NCI-H2107 (cell line): ENCODE data around the gene NME8.

ENCODE experiments used
- DNase-seq: peaks from one replicate; lab custom pipeline; 2025; lab: John Stamatoyannopoulos, UW

The NME8 gene

DNA sequence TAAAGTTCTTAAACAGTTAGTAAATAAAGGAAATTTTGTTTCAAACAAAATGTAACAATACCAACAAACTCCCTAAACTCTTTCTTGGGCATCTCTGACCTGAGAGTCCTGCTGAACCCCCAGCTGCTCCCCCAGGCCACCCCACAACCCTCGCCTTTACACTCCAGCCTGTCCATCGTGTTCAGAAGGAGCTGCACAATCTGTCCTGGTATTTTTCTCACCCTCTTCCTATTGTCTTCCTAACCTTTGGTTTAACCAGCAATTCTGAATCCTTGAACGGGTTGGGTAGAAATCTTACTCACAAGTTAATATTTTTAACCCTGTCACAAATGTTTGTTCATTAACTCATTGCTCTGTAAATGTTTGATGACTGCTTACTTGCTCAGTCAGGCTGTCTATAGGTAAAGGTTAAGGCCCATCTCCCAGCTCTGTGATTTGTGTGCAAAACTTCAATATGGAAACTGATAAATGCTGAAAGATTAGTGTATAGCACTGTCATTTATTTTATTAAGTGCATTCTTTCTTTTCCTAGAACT is 51.4 kb downstream of the NME8 start:
- DNase-seq: no peak

DNA sequence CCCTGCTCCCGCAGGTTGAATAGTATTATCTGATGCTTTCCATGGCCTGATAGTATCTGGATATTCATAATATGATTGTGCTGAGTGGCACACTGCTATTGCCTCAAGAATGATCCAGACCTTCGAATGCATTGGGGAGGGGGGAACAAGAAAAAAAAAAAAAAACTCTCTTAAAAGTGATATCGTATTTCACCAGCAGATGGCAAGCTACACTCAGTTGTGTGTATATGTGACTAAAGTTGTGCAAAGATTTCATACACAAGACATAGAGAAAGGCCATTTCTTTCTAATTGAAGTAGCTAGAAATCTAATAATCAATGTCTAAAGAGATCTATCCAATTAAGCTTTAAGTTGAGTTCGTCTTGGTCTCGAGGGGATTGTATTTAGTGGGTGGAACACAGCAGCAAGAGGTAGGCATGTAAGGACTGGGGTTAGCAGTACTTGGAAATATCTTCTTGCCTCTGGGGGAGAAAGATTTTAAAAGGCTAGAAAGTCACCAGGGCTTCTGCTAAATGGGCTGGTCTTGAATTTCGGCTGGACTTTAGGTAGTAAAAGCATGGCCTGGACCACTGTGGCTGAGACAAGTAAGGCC is 52.9 kb downstream of the NME8 start:
- DNase-seq: no peak

DNA sequence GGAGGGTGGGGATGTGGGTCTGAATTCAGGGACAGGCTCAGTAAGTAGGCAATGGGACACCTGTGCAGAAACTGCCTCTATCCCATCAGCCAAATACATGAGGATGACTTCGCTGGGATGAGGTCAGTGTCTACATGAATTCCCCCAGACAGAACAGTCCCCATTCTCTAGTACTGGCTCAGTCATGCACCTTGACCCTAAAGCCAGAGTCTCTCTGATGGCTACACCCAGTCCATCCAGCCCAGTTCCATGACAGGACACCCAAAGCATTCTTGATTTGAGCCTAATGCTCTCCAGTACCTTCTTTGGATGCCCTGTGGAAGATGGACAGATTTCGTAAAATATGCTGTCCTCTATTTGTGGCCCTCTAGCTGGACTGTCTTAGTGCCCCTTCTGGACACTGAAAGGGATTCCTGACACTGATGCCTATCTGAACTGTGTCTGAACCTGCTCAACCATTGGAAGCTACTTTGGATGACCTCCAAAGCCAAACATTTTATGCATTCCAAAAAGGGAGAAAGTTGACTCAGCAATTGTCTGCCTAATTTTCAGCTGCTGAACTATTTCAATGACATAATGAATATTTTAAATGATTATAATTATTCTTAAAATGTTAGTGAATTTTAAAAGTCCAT is 53.6 kb downstream of the NME8 start:
- no peak for DNase-seq

GRCh38 chr7:37908221-37908788 is 59.9 kb downstream of the NME8 start:
- DNase-seq: no peak

DNA sequence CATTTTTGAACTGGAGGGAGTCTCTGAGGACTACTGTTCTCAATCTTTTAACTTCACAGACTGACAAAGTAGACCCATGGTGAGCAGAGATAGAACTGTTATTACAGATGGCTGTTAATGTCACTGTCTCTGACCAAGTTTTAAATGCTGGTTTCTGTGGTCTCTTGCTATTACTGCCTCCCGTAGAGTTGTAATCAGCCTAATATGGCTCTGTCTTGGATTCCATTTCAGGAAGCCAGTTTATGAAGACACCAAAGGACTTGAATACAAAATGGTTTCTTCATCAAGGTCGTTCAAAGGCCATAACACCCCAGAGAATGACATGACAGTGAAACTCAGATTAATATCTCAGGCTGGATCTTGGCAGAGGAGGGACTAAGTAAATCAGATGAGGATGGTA is 64.4 kb downstream of the NME8 start:
- no peak for DNase-seq

- no peak for DNase-seq
Observed at GRCh38 chr7:37915438-37915837, 67.0 kb downstream of the NME8 start.

DNA sequence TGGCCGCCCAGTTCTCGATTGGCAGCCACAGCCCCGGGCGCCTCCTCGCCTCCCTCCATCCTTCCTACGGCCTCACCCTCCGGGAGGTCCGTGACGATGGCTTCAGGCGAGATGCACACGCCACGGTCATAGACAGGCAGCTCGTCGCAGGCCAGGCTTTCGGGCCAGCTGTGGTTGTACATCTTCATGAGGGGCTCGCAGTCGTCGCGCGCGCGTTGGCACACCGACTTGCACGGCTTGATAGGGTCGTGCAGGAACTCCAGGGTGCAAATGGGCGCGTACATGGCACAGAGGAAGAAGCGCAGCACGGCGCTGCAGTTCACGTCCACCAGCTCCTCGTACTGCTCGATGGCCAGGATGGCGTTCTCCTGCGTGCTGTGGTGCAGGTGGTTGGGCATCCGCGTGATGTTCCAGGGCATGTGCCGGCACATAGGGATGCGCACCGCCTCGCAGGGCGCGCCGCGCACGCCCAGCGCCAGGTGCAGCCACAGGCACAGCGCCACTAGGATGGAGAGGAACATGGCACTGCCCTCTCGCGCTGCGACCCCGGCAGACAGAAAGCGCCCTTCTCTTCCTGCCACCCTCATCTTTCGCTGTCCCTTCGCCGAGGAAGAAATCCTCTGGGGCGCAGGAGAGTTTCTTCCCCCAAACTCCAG is 67.7 kb downstream of the NME8 start:
- no peak for DNase-seq

DNA sequence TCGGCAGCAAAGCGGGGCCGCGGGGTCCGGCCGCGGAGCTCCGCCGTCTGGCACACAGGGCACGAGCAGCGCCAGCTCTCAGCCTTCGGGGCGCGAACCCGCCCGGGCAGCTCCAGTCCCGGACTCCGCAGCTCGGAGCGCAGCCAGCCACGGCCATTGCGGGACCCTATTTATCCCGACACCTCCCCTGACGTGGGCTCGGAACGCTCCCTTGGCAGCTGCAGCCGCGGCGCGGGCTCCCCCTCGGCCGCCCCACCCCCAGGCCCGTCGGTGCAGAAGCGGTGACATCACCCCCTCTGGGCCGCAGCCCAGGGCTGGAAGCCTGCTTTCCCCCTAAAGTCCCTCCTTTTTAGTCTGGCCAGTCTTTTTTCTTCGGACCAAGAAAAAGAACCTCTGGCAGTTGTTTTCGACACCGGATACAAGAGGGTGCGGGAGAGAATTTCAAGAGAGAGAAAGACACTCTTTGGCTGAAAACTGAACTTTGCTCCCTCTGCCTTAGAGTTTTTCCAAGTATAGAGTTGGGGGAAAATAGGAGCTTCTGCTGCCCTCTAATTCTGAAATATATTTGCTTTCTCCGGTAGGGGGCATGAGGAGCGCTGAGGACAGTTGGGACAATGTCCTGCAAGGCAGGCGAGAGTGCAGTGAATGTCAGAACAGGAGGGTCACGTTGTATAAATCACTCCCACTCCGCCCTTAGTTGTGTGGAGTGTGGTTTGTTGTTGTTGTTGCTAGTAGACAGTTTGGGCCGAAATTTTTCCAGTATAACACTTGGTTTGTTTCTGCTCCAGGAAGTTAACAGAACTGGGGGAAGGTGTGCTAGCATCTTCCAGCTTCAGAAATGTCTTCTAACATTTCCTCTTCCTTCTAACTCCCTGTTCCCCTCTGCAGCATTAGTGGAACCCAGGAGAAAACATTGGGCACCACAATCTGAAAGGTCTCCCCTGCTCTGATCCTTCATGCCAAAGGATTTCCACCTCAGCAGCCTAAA is 68.6 kb downstream of the NME8 start, which contains the start of gene SFRP4:
Gene SFRP4 (minus strand): TSS at position 145 of the 988 bp plus-strand sequence. CDS start 280 bp downstream, outside the sequence.
- DNase-seq: no peak

DNA sequence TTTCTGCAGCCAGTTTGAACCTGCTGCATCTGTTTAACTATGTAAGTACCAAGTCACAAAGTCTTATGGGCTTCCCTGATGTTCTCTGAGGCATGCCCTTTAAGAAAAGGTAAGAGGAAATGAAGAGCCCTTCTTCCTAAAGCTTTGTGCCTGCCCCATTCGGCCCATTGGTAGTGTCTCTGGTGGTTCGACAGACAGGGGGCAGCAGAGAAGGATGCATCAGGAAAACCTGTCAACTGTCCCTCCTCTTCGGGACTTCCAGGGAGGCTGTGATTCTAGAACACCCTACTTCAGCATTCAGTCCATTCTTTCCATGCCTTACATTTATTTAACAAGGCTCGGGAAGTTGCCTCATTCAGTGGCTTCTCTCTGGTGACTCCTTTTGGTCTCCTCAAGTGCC is 70.1 kb downstream of the NME8 start:
- no peak for DNase-seq

DNA sequence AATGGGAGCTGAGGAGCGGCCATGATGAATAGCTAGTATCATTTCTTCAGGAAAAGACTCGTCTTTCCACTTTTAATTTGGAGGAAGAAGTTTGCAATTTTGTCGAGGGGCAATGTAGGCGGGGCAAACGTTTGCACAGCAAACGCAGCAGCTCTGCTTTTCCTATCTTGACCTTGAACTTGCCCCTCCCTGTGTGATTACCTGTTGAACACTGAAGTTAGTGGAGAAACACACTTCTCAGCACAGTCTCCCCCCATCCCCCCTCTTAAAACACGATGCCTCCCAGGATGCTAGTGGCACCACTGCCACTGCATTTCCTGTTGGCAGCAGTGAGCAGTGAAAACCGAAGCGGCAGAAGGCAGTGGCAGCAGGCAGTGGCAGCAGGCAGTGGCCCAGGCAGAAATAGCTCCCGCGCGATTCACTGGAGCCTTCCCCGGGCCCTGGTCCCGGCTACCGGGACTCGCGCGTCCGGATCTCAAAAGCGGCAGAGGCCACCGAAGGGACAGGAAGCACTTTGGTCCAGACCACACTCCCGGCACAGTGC is 72.0 kb downstream of the NME8 start, which contains the start of gene EPDR1:
Gene EPDR1 (plus strand): TSS at position 336 of the 544 bp plus-strand sequence. CDS start 300 bp downstream, outside the sequence.
- DNase-seq: no peak

GRCh38 chr7:37920849-37921805 is 72.7 kb downstream of the NME8 start:
- DNase-seq: no peak

DNA sequence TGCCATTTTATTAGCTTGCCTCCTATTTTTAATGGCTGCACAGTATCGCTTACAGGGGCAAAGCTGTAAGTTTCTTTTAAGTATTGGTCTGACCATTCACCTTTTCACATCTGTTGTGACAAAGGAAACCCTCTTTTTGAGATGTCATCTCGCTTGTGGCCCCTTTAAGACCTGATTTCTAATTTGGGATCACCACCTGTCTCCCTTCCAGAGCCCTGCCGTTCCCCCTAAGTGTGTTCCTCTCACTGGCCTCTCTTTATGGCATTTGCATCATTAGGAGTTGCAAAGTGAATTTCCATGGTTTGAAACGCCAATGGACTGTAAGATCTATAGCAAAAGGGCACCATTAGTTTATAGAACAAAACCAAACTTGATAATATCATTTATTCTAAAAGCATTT is 73.5 kb downstream of the NME8 start:
- DNase-seq: no peak

DNA sequence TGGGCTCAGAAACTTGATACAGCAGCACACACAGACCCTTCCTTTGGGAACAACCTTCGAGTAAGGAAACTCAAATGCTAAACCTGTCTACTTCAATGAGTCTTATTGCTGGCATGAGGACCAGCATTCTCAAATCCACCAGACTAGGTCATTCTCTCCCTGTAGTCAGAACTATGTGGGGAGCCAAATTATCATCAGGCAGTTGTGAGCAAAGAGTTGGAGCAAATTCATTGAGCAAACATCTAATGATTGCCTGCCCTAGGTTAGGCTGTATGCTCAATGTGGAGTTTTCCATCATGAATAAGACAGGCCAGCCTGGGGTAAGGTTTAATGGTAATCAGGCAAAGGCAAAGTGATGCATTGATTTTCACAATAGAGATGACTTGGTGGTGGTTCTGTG is 75.6 kb downstream of the NME8 start:
- DNase-seq: no peak

DNA sequence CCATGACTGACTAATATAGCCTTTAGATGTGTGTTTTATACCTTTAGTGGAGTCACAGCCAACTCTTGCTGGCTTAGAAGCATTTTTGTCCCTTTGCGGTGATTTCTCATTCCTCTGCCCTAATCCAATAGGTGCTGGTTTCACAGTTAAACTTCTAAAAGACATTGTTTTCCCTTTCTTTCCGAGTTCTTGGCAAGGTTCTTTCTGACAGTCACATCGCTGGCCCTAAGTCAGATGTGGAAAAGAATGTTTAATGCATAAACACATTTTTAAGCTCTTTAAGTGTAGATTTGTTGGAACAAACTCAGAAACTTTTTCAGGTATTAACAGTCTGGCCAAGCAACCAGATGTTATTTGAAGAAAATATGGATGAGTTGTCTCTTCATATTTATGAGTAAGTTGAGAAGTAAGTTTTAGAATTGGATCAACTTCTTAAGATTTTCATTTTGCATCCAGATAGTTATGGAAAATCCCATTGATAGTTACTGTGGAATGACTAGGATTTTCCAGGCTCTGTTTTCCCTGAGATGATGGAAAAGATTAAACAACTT is 76.2 kb downstream of the NME8 start:
- DNase-seq: no peak

DNA sequence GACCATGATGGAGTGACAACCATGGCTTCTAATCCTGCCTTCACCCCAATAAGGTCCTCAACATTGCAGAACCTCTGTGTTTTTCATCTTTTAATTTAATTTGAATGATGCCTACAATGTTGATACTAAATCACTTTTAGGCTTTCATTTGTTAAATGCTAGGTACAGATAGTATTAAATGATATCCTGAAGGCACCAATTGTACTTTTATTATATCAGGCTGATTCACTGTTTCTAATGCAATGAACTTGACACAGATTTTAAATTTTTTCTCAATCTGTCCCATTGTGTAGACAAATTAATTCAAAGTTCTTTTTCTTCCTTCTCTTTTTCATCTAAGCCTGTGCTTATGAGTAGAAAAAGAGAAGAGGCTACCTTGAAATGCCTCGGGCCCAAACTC is 77.2 kb downstream of the NME8 start:
- no peak for DNase-seq

- DNase-seq: no peak
Observed at GRCh38 chr7:37927773-37928444, 79.5 kb downstream of the NME8 start.

DNA sequence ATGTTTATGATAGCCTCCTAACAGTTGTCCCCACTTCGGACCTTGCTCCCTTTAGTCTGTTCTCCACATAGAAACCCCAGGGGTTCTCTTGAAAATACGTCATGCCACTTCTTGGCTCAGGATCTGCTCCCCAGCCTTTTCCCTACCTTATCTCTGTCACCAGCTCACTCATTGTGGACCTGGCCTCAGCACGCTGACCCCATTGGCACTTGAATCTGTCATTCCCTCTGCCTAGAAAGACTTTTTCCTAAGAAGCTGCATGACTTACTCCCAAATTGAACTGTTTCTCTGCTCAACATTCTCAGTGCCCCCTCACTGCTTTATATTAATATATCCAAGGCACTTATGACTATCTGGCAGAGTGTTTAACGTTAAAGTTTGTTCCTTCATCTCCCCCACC is 80.5 kb downstream of the NME8 start:
- DNase-seq: no peak

DNA sequence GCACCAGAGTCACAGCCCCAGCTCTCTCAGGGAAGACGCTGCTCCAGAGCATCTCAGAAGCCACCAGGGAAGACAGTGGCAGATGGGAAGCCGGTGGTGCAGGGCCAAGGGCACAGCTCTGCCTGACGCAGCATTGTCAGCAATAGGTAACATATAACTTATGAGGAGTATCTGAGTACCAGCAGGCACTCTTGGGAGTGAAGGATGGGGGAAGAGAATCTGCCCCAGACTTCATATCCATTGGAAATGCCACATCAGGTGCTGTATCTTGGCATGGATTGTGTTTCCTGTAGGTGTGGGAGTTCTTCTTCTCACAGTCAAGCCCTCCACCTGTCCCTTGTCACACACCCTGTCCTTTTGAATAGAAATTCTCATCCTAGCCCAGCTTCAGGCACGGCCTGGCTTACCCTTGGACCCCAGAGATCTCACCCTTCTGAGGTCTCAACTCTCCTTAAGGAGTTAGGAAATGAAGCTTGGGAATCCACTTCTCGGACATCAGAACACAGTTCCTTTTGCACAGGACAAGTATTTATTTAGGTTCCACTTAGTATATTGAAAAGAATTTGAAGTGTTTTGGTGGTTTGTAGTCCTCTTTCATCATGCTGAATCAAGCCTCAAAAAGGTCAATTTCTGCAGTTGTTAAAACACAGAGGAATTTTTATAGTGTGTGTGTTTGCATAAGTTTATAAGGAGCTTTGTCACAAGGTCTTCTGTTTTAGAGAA is 82.0 kb downstream of the NME8 start:
- no peak for DNase-seq

DNA sequence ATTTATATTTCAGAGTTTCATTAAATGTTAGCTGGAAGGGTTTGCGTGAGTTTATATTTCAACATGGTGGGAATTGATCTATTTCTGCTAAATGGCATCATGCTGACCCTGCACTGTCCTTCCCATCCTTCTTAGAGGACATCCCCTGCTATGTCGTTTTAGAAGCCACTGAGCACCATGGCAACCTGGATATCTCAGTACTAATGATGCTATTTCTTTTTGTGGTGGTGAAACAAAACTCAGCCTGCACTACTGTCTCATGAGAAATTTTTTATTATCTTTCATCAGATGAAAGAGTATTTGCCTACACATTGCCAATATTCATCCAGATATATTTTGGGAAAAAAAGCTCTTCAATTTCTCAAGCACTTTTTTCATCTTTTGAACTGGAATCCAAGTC is 84.1 kb downstream of the NME8 start:
- no peak for DNase-seq
